ENCODE measurements around the gene CENPV. TPM values are rescaled to one million over a fixed set of nuclear protein-coding genes. Genes with fewer than 3 reads are reported as not detected.

The CENPV gene
- total RNA-seq, 4 donors from 2014 or later = 0.70 to 3.7 (median 1.8) TPM

DNA sequence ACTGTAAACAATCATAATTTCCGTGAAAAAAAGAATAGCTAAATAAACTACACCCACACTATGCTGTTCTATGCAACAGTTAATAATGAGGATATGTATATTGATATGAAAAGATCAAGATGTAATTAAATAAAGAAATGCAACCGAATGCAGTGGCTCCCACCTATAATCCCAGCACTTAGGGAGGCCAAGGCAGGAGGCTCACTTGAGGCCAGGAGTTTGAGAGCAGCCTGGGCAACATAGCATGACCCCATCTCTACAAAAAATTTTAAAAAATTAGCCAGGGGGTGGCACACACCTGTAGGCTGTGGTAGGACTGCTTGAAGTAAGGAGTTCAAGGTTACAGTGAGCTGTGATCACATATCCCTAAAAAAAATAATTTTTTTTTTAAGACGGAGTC, 14.9 kb downstream of the CENPV start:
- Histone ChIP-seq H3K27me3 (no peaks in the 10 kb centered on the region), H3K9me3 (no peaks in the 10 kb centered on the region), H3K4me3 (no peak overlapping the region), H3K36me3 (peaks cover 9% of the 10 kb centered on the region), H3K27ac (no peak overlapping the region), H3K4me1 (no peaks in the 10 kb centered on the region)
- 94% methylated on average over 3 of the region's 3 CpGs for WGBS
- DNase-seq (ENCODE audit: low spot score in 2 of 2) = no peak
- TF ChIP-seq, protein P1, sequence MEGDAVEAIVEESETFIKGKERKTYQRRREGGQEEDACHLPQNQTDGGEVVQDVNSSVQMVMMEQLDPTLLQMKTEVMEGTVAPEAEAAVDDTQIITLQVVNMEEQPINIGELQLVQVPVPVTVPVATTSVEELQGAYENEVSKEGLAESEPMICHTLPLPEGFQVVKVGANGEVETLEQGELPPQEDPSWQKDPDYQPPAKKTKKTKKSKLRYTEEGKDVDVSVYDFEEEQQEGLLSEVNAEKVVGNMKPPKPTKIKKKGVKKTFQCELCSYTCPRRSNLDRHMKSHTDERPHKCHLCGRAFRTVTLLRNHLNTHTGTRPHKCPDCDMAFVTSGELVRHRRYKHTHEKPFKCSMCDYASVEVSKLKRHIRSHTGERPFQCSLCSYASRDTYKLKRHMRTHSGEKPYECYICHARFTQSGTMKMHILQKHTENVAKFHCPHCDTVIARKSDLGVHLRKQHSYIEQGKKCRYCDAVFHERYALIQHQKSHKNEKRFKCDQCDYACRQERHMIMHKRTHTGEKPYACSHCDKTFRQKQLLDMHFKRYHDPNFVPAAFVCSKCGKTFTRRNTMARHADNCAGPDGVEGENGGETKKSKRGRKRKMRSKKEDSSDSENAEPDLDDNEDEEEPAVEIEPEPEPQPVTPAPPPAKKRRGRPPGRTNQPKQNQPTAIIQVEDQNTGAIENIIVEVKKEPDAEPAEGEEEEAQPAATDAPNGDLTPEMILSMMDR (IDR thresholded peaks at IDR 0.05) = no peak
- TF ChIP-seq POLR2A (IDR thresholded peaks at IDR 0.05) (no peak), EP300 (IDR thresholded peaks at IDR 0.05) (no peak), POLR2AphosphoS5 (IDR thresholded peaks at IDR 0.05) (no peak)

DNA sequence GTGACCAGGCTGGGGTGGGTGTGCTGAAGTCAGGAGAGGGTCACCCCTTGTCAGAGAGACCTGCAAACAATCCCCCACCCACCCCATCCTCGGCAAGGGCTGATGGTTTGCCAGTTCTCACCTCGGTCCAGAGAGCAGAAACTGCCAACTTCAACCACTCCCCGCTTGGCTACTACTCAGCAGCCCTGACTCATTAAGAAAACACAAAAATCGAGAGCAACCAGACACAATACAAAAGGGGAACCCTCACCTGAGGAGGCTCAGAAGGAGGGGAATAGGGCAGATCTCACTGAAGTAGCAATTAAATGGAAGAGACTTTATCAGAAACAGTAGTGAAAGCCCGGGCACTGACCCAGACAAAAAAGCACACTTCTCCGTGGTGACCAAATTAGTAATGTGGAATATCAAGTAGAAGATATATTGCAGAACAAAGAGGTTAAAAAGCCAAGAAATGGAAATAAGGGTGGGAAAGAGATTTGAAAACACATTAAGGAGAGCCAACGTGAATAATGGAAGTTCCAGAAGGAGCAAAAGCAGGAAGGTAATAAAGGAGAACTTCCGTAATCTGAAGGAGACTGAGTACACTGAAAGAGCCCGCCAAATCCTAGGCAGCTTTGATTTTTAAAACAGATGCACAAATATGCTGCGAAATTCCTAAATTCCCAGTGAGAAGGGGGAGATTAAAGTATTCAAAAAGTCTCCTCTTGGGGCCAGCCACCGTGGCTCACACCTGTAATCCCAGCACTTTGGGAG, 23.6 kb downstream of the CENPV start:
- Histone ChIP-seq H3K27me3 (no peaks in the 10 kb centered on the region), H3K4me1 (peaks cover 7% of the 10 kb centered on the region), H3K9me3 (no peaks in the 10 kb centered on the region), H3K27ac (no peak overlapping the region), H3K4me3 (no peak overlapping the region), H3K36me3 (peaks cover 20% of the 10 kb centered on the region)
- TF ChIP-seq EP300 (IDR thresholded peaks at IDR 0.05) (no peak), POLR2AphosphoS5 (IDR thresholded peaks at IDR 0.05) (no peak), POLR2A (IDR thresholded peaks at IDR 0.05) (no peak)
- TF ChIP-seq, protein P1 (IDR thresholded peaks at IDR 0.05) = no peak
- WGBS = 62% methylated on average over 11 of the region's 11 CpGs
- no peak for DNase-seq (ENCODE audit: low spot score in 2 of 2)

DNA sequence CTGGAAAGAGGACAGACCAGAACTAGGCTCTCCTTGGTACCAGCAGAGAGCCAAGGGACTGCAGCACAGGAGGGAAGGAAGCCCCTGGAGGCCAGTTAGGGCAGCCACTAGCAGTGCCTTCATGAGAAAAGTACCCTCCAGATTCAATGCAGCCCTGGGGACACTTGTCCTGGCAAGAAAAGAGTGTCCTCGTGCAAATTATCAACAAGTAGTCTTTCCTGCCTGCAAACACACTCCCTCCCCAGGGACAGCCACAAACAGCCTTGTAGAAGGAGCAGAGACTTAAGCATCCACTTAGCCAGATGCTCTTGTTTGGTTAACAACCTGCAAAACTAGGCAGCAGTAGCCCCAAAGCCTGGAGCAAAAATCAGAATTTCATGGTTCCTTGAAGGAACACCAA, 24.3 kb downstream of the CENPV start:
- H3K4me1 ChIP-seq = peaks cover 7% of the 10 kb centered on the region
- no peak for TF ChIP-seq EP300 (IDR thresholded peaks at IDR 0.05)
- no peak for TF ChIP-seq POLR2AphosphoS5 (IDR thresholded peaks at IDR 0.05)
- TF ChIP-seq, protein P1 (IDR thresholded peaks at IDR 0.05) = no peak
- TF ChIP-seq POLR2A (IDR thresholded peaks at IDR 0.05) = no peak
- no peaks in the 10 kb centered on the region for H3K9me3 ChIP-seq
- no peak overlapping the region for H3K4me3 ChIP-seq
- no peak overlapping the region for H3K27ac ChIP-seq
- WGBS = 29% methylated on average over 1 of the region's 1 CpG
- H3K36me3 ChIP-seq = peaks cover 20% of the 10 kb centered on the region
- no peaks in the 10 kb centered on the region for H3K27me3 ChIP-seq
- DNase-seq (ENCODE audit: low spot score in 2 of 2) = no peak

DNA sequence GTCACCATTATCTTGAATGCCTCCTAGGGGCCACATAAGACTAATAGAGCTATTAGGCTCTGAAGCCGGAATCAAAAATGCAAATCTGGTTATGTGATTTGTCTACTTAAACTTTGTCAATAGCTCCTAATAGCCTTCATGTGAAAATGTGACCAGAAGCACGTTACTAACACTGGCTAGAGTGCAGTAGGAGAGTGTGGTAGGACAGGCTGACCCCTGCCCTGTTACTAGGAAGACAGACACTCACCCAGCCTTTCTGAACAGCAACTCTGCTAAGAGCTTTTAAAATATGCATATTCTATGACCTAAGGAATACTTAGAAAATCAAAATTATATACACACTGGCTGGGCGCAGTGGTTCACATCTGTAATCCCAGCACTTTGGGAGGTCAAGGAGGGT, 26.3 kb downstream of the CENPV start:
- no peak for DNase-seq (ENCODE audit: low spot score in 2 of 2)
- TF ChIP-seq POLR2AphosphoS5 (IDR thresholded peaks at IDR 0.05) (no peak), POLR2A (IDR thresholded peaks at IDR 0.05) (no peak), EP300 (IDR thresholded peaks at IDR 0.05) (no peak)
- TF ChIP-seq, protein P1 (IDR thresholded peaks at IDR 0.05) = no peak
- Histone ChIP-seq H3K9me3 (no peaks in the 10 kb centered on the region), H3K36me3 (peaks cover 29% of the 10 kb centered on the region), H3K27me3 (no peaks in the 10 kb centered on the region), H3K4me3 (no peak overlapping the region), H3K27ac (no peak overlapping the region), H3K4me1 (peaks cover 7% of the 10 kb centered on the region)
- 94% methylated on average over 3 of the region's 3 CpGs for WGBS

DNA sequence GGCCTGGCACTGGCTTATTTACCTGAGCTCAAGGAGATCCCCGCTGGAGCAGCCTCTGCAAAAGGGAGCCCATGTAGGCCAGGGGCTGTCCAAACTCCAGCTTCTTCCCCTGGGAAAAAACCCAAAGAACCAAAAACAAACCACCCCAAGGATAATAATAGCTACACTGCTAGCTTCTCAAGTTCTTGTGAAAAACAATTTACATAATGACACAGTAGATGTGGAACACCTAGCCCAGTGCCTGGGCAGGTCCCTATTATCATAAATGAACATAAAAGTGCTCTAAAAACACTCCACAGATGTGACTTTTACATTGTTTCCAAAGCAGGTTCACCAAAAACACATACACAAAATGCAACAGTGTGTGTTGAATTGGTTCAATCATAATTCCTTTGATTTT, 27.3 kb downstream of the CENPV start:
- TF ChIP-seq EP300 (IDR thresholded peaks at IDR 0.05) (no peak), POLR2AphosphoS5 (IDR thresholded peaks at IDR 0.05) (no peak), POLR2A (IDR thresholded peaks at IDR 0.05) (no peak)
- TF ChIP-seq, protein P1 (IDR thresholded peaks at IDR 0.05) = no peak
- WGBS = 88% methylated on average over 1 of the region's 1 CpG
- Histone ChIP-seq H3K9me3 (no peaks in the 10 kb centered on the region), H3K27ac (no peak overlapping the region), H3K4me1 (peaks cover 7% of the 10 kb centered on the region), H3K27me3 (no peaks in the 10 kb centered on the region), H3K36me3 (peaks cover 36% of the 10 kb centered on the region), H3K4me3 (no peak overlapping the region)
- DNase-seq (ENCODE audit: low spot score in 2 of 2) = no peak
